Spleen (tissue), 11 donors: ENCODE measurements around the gene NUPR1. TPM values are rescaled to one million over a fixed set of nuclear protein-coding genes. Genes with fewer than 3 reads are reported as not detected.
"Not testable (repeated sequence)": the region's sequence is repeated elsewhere in the genome, so short reads cannot be mapped to it uniquely, and the experiment has no call there.

Source experiments
- DNase-seq: peaks from one replicate; pipeline ENCODE4 v3.0.0-alpha.2; 2020
- H3K27ac ChIP-seq, 8 donors: fragments of 200-600 bp; sonication (generic) in 7 of 8; 1 replicate in 4 of 8; 2 replicates in 4 of 8; pipeline versions ENCODE4 v1.5.0 to v1.8.0; 2016 to 2021; ENCODE audit warnings: inconsistent platforms in 4 of 8, mild to moderate bottlenecking in 4 of 8, moderate library complexity in 1 of 8
- H3K27me3 ChIP-seq, 7 donors: fragments of 200-600 bp; sonication (generic) in 6 of 7; replicated peaks in 1 of 7; 1 replicate in 4 of 7; 2 replicates in 3 of 7; pipeline versions ENCODE4 v1.5.0 to v1.8.0; 2016 to 2021; ENCODE audit warnings: inconsistent platforms in 3 of 7, mild to moderate bottlenecking in 1 of 7
- H3K36me3 ChIP-seq, 6 donors: fragments of 200-600 bp; sonication (generic) in 5 of 6; 1 replicate in 4 of 6; 2 replicates in 2 of 6; pipeline versions ENCODE4 v1.5.0 to v1.8.0; 2016 to 2021; ENCODE audit warnings: inconsistent platforms in 2 of 6
- H3K4me1 ChIP-seq, 6 donors: fragments of 200-600 bp; sonication (generic) in 5 of 6; 1 replicate in 3 of 6; 2 replicates in 3 of 6; pipeline versions ENCODE4 v1.5.0 to v1.8.0; 2016 to 2021; ENCODE audit warnings: inconsistent platforms in 3 of 6
- H3K4me3 ChIP-seq, 8 donors: fragments of 200-600 bp; sonication (generic) in 7 of 8; 1 replicate in 4 of 8; 2 replicates in 4 of 8; pipeline versions ENCODE4 v1.5.0 to v1.8.0; 2016 to 2021; ENCODE audit warnings: inconsistent platforms in 4 of 8, mild to moderate bottlenecking in 4 of 8, moderate library complexity in 2 of 8
- H3K9me3 ChIP-seq, 8 donors: fragments of 200-600 bp; sonication (generic) in 7 of 8; 1 replicate in 4 of 8; 2 replicates in 4 of 8; pipeline versions ENCODE4 v1.5.0 to v1.8.0; 2016 to 2021; ENCODE audit warnings: inconsistent platforms in 4 of 8
- CTCF ChIP-seq, 11 experiments: fragments of 200-600 bp in 7 of 11; fragments of 450-650 bp in 4 of 11; sonication (generic) in 4 of 11; IDR thresholded peaks in 8 of 11; conservative IDR thresholded peaks in 3 of 11; 1 replicate in 7 of 11; 2 replicates in 4 of 11; pipeline versions ENCODE4 v1.4.0 to v1.8.0; 2016 to 2021; ENCODE audit warnings: antibody characterized with exemption in 11 of 11, inconsistent platforms in 4 of 11, mild to moderate bottlenecking in 1 of 11
- POLR2A ChIP-seq, 3 donors: fragments of 450-650 bp; IDR thresholded peaks; one replicate each; pipeline ENCODE4 v1.5.1; 2017; ENCODE audit warnings: antibody characterized with exemption in 3 of 3, mild to moderate bottlenecking in 1 of 3
- POLR2AphosphoS5 ChIP-seq, 3 donors: sonication (generic); formaldehyde crosslinking; IDR thresholded peaks; one replicate each; pipeline ENCODE4 v1.5.1; 2017; ENCODE audit warnings: antibody characterized with exemption in 3 of 3
- WGBS, 5 donors: extraction: QIAGEN DNeasy Blood & Tissue Kit in 3 of 5; methylation state at CpG; one replicate each; pipeline versions ENCODE4 v1.1.5 to v1.1.7; 2013 to 2018; 5-methylcytosine and 5-hydroxymethylcytosine counted together
- intact Hi-C: fragments of 100-400 bp; cut with DNase I; formaldehyde crosslinking; loops from one replicate; pipeline ENCODE4 v1.15.0; 2023; ENCODE audit warnings: low total_unique reads
- polyA plus RNA-seq, 3 donors: library from polyadenylated mRNA; stranded (reverse); fragments of 200-250 nt; gene quantifications; one replicate each; pipeline ENCODE4 v1.2.1, GENCODE V29; 2013
- total RNA-seq, 7 donors: library from RNA; depleted of rRNA in 3 of 7; stranded (reverse); fragments of >200 nt in 3 of 7; fragmentation: NEBNext Ultra II Directional in 4 of 7; extraction: Animal tissue kit (Norgen Biotek cat#: 25700) in 4 of 7; gene quantifications; one replicate each; pipeline versions ENCODE4 v1.1.0 to v1.2.1, GENCODE V29; 2016 to 2021
- donor health status: healthy with polysubstance abuse.
- donor health status: DM: no; HTN: no; CAD: no; lungs with moderate emphysema.
- donor health status: DM: no; HTN: no; CAD: no.
- donor health status: Bipolar disorder and iron deficiency.
- donor health status: healthy.
- donor health status: DM: no; HTN: no; CAD: no.
- donor health status: DM: yes; HTN: yes; CAD: no.

The NUPR1 gene
- total and polyA plus RNA-seq, 10 donors, result 2.7 to 53.7 (median 17.0) TPM

DNA sequence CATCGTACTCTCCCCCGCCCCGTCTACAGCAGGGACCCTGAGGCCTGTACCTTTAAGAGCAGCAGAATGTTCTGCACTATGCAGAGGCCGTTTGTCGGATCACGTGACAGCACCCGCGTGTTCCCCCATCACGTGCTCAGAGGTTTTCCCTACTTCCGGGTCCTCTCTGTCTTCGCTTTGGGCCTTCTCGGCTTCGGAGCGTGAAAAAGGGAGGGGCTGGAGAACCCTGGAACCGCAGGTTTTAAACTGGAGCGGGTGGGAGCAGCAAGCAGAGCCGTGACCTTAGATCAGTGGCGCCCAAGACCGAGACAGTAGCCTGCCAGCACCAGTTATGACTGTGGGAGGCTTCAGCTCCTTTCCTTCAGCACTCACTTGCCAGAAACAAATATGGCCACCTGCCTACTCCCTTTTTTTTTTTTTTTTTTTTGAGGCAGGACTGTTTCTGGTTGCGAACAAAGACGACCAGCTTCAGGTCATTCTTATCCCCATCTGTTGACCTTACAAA, 46.8 kb downstream of the NUPR1 start, which contains the start of gene CLN3:
CLN3 (minus strand) TSS at position 105 of the 505 bp plus-strand sequence. CDS start 315 bp downstream, outside the sequence.
- Histone ChIP-seq H3K4me1 (peaks cover 23 to 85% (median 63%) of the 10 kb centered on the region in 6 donors), H3K27me3 (no peaks in the 10 kb centered on the region), H3K9me3 (no peaks in the 10 kb centered on the region), H3K36me3 (peaks cover 0 to 40% (median 25%) of the 10 kb centered on the region in 6 donors), H3K27ac (peak within 1 kb of the TSS; percentile 93 to 99 (median 96)), H3K4me3 (peak within 1 kb of the TSS; percentile 82 to 98 (median 94))
- TF ChIP-seq POLR2AphosphoS5 (IDR thresholded peaks at IDR 0.05) (peak; percentile 48 to 81 (median 77)), CTCF (IDR thresholded peaks at IDR 0.05 in 8 of 11, conservative IDR thresholded peaks at IDR 0.05 in 3 of 11) (no peak), POLR2A (IDR thresholded peaks at IDR 0.05) (peak in 2 of 3 donors; percentile 32 to 48)
- 0% methylated on average over 8 to 21 of the region's 21 CpGs for WGBS, 5 donors
- DNase-seq, result peak; percentile 96
- intact Hi-C loops, result loop anchor here (10.0 kb wide), 1 partner anchor 63 kb away; the partner anchor contains the start of gene SGF29

- TF ChIP-seq POLR2A (IDR thresholded peaks at IDR 0.05) (no peak), POLR2AphosphoS5 (IDR thresholded peaks at IDR 0.05) (peak in 1 of 3 donors; percentile 72), CTCF (IDR thresholded peaks at IDR 0.05 in 8 of 11, conservative IDR thresholded peaks at IDR 0.05 in 3 of 11) (peak in 2 of 11 experiments; percentile 23 to 29)
- intact Hi-C loops, result loop anchor here (10.0 kb wide), 1 partner anchor 63 kb away; the partner anchor contains the start of gene SGF29
- Histone ChIP-seq H3K4me3 (peak overlapping the region; percentile 82 to 98 (median 94)), H3K36me3 (peaks cover 0 to 40% (median 31%) of the 10 kb centered on the region in 6 donors), H3K27me3 (no peaks in the 10 kb centered on the region), H3K4me1 (peaks cover 23 to 79% (median 57%) of the 10 kb centered on the region in 6 donors), H3K27ac (peak overlapping the region; percentile 93 to 99 (median 96)), H3K9me3 (no peaks in the 10 kb centered on the region)
- WGBS, 5 donors, result 0 to 2% (median 1%) methylated on average over 18 to 42 of the region's 42 CpGs
- peak; percentile 90 for DNase-seq
These were observed 47.4 kb downstream of the NUPR1 start for GRCh38 chr16:28491230-28491969.

DNA sequence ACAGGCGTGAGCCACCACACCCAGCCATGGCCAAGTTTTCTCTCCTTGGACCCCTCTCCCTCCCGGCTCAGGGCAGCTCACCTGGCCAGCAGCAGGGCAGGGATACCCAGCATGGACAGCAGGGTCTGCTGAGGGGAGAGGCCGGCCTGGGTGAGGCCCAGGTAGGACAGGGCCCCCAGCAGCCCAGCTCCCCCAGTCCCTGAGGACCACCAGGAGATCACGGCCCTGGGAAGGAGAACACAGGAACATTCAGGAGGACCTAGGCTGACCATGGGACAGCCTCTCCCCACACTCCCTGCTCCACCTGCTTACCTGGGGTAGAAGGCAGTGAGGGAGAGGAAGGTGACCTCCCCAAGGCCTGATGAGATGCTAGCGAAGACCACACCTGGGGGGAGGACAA, 52.5 kb downstream of the NUPR1 start:
- WGBS, 5 donors, result 92 to 100% (median 98%) methylated on average over 1 to 5 of the region's 5 CpGs

GRCh38 chr16:28483361-28483760, 55.4 kb downstream of the NUPR1 start:
- H3K27me3 ChIP-seq, H3K9me3 ChIP-seq, H3K27ac ChIP-seq, H3K4me3 ChIP-seq, H3K4me1 ChIP-seq, DNase-seq, intact Hi-C loops: not testable (repeated sequence)
- peaks cover 0 to 100% (median 85%) of the 10 kb centered on the region in 6 donors for H3K36me3 ChIP-seq
- 94 to 98% (median 96%) methylated on average over 4 to 5 of the region's 5 CpGs for WGBS, 5 donors

More for the DNA sequence above, 52.5 kb downstream of the NUPR1 start:
- peaks cover 8 to 33% (median 22%) of the 10 kb centered on the region in 6 donors for H3K4me1 ChIP-seq
- H3K9me3 ChIP-seq, result no peaks in the 10 kb centered on the region
- H3K27me3 ChIP-seq, result no peaks in the 10 kb centered on the region
- H3K36me3 ChIP-seq, result peaks cover 0 to 91% (median 73%) of the 10 kb centered on the region in 6 donors
- no peak overlapping the region for H3K4me3 ChIP-seq
- peak in 1 of 3 donors; percentile 40 for TF ChIP-seq POLR2AphosphoS5 (IDR thresholded peaks at IDR 0.05)
- no peak for TF ChIP-seq POLR2A (IDR thresholded peaks at IDR 0.05)
- intact Hi-C loops, result no loop called here
- no peak for DNase-seq
- no peak overlapping the region for H3K27ac ChIP-seq

Other genes starting within 250 kb of the NUPR1 start
- gene SBK1, start 246.4 kb downstream of the NUPR1 start, total RNA-seq, result 1 to 10 TPM; 1.0 to 2.8 (median 2.1) TPM
- under 1 TPM; 0.30 to 0.70 (median 0.46) TPM for gene SBK1, start 246.4 kb downstream of the NUPR1 start, polyA plus RNA-seq
- 10 to 100 TPM in 2 of 7 donors, 1 to 10 TPM in 3, under 1 TPM in 1, not detected in 1; 0.36 to 12.5 (median 6.0) TPM for gene NPIPB6, start 175.5 kb downstream of the NUPR1 start, total RNA-seq
- 1 to 10 TPM in 1 of 3 donors, under 1 TPM in 2; 0.58 to 1.0 (median 0.59) TPM for gene NPIPB6, start 175.5 kb downstream of the NUPR1 start, polyA plus RNA-seq
- gene EIF3CL, start 135.1 kb downstream of the NUPR1 start, total RNA-seq, result 100 to 1,000 TPM in 3 of 7 donors, 10 to 100 TPM in 4; 36.2 to 189 (median 63.3) TPM
- gene EIF3CL, start 135.1 kb downstream of the NUPR1 start, polyA plus RNA-seq, result 10 to 100 TPM; 26.9 to 43.5 (median 37.5) TPM
- gene NPIPB7, start 66.6 kb downstream of the NUPR1 start, total RNA-seq, result under 1 TPM in 2 of 7 donors, not detected in 5; 0.36 to 0.73 TPM
- under 1 TPM; 0.13 to 0.20 (median 0.18) TPM for gene NPIPB7, start 66.6 kb downstream of the NUPR1 start, polyA plus RNA-seq
- gene CLN3, start 46.9 kb downstream of the NUPR1 start, total RNA-seq, result 10 to 100 TPM; 32.5 to 44.1 (median 38.3) TPM
- 10 to 100 TPM; 21.1 to 30.7 (median 29.9) TPM for gene CLN3, start 46.9 kb downstream of the NUPR1 start, polyA plus RNA-seq
- gene APOBR, start 44.3 kb downstream of the NUPR1 start, total RNA-seq, result 10 to 100 TPM; 21.4 to 58.4 (median 25.7) TPM
- 10 to 100 TPM in 2 of 3 donors, 1 to 10 TPM in 1; 3.3 to 15.7 (median 12.7) TPM for gene APOBR, start 44.3 kb downstream of the NUPR1 start, polyA plus RNA-seq
- gene IL27, start 32.1 kb downstream of the NUPR1 start, total RNA-seq, result 1 to 10 TPM in 5 of 7 donors, under 1 TPM in 1, not detected in 1; 0.79 to 3.9 (median 1.7) TPM
- 1 to 10 TPM in 1 of 3 donors, under 1 TPM in 2; 0.15 to 1.6 (median 0.61) TPM for gene IL27, start 32.1 kb downstream of the NUPR1 start, polyA plus RNA-seq
- 10 to 100 TPM; 22.9 to 35.1 (median 26.7) TPM for gene SGF29, start 14.9 kb upstream of the NUPR1 start, total RNA-seq
- gene SGF29, start 14.9 kb upstream of the NUPR1 start, polyA plus RNA-seq, result 10 to 100 TPM; 27.2 to 31.7 (median 27.8) TPM
- 1 to 10 TPM; 2.0 to 9.4 (median 5.5) TPM for gene SULT1A2, start 58.1 kb upstream of the NUPR1 start, total RNA-seq
- gene SULT1A2, start 58.1 kb upstream of the NUPR1 start, polyA plus RNA-seq, result 1 to 10 TPM; 1.3 to 3.9 (median 1.7) TPM
- gene SULT1A1, start 71.1 kb upstream of the NUPR1 start, total RNA-seq, result 100 to 1,000 TPM in 4 of 7 donors, 10 to 100 TPM in 3; 35.2 to 184 (median 124) TPM
- 10 to 100 TPM; 42.5 to 56.6 (median 49.0) TPM for gene SULT1A1, start 71.1 kb upstream of the NUPR1 start, polyA plus RNA-seq
- gene NPIPB8, start 99.1 kb upstream of the NUPR1 start, total RNA-seq, result 1 to 10 TPM in 3 of 7 donors, under 1 TPM in 3, not detected in 1; 0.32 to 2.4 (median 0.82) TPM
- not detected for gene NPIPB8, start 99.1 kb upstream of the NUPR1 start, polyA plus RNA-seq
- gene EIF3C, start 172.5 kb upstream of the NUPR1 start, total RNA-seq, result 100 to 1,000 TPM in 6 of 7 donors, 10 to 100 TPM in 1; 92.2 to 413 (median 326) TPM
- 100 to 1,000 TPM; 436 to 494 (median 480) TPM for gene EIF3C, start 172.5 kb upstream of the NUPR1 start, polyA plus RNA-seq
- gene NPIPB9, start 212.8 kb upstream of the NUPR1 start, total RNA-seq, result 10 to 100 TPM in 3 of 7 donors, 1 to 10 TPM in 4; 3.4 to 17.0 (median 8.9) TPM
- gene NPIPB9, start 212.8 kb upstream of the NUPR1 start, polyA plus RNA-seq, result under 1 TPM; 0.59 to 0.90 (median 0.78) TPM